D721Med (cell line): ENCODE results near the gene ATP13A2.

ENCODE experiments used
- DNase-seq: peaks from one replicate; pipeline ENCODE4 v3.0.0; 2011; ENCODE audit warnings: low spot score; ENCODE audit not compliant: insufficient read length
- FAIRE-seq: peaks from 2 replicates; lab custom pipeline; 2011; peaks lifted over from hg19 to GRCh38; lab: Jason Lieb, UNC
- TF ChIP-seq, protein P1 (sequence below): IDR thresholded peaks from 2 replicates; pipeline ENCODE4 v1.5.1; 2012; ENCODE audit warnings: mild to moderate bottlenecking, control low read depth; ENCODE audit not compliant: insufficient read depth; ENCODE audit errors: missing control alignments

The ATP13A2 gene

DNA sequence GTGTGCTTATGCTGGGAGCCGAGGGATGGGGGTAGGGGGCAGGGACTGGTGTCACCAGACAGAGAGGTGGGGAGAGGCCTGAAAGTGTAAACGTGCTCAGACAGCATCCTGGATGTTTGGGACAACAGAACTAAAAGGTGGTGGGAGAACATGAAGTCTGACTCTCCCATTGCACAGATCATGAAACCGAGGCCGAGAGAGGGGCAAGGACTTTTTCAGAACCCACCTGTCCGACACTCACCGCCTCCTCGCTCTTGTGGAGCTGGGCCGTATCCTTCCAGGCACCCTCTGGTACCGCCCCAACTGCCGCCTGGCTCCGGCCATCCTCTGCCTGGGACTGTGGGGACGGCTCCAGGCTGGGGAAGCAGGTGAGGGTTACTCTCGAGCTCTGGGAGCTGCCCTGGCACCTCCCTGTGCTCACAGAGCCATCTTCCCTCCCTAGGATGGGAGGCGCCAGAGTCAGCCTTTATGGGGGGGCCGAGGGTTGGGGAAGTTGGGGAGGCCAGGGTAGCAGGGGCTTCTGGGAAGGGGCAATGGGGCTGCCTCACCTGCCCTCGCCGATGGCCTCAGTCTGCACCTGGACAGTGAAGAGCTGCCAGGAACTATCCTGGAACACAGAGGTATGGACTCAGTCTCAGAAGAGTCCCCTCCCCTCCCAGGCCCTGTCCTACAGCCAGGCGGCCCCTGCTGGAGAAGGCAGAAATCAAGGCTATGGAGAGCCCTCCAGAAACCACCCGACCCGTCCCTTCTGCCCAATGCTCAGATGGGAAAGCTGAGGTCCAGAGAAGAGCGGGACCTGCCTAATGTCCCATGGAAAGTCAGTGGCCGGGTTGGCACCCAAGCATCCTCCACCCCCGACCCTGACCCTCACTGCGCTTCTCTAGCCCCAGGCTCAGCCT is 7.0 kb downstream of the ATP13A2 start:
- DNase-seq, result no peak
- TF ChIP-seq, protein P1, sequence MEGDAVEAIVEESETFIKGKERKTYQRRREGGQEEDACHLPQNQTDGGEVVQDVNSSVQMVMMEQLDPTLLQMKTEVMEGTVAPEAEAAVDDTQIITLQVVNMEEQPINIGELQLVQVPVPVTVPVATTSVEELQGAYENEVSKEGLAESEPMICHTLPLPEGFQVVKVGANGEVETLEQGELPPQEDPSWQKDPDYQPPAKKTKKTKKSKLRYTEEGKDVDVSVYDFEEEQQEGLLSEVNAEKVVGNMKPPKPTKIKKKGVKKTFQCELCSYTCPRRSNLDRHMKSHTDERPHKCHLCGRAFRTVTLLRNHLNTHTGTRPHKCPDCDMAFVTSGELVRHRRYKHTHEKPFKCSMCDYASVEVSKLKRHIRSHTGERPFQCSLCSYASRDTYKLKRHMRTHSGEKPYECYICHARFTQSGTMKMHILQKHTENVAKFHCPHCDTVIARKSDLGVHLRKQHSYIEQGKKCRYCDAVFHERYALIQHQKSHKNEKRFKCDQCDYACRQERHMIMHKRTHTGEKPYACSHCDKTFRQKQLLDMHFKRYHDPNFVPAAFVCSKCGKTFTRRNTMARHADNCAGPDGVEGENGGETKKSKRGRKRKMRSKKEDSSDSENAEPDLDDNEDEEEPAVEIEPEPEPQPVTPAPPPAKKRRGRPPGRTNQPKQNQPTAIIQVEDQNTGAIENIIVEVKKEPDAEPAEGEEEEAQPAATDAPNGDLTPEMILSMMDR, result no peak
- FAIRE-seq, result no peak

DNA sequence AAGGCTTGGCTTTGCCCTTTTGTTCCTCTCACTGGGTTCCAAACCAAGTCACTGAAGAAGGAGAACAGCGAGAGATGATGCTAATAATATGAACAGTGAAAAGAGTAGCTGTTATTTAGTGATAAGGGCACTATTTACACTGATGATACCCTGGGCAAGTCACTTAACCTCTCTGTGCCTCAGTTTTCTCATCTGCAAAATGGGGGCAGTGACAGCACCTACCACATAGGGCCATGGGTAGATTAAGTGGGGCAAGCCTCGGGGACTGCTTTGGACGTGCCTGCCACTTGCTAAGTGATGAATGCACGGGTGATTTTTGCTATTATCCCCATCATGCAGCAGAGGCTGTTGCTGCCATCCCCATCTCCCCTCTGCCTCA is 9.2 kb downstream of the ATP13A2 start:
- TF ChIP-seq, protein P1, result no peak
- FAIRE-seq (no peak), DNase-seq (no peak)

DNA sequence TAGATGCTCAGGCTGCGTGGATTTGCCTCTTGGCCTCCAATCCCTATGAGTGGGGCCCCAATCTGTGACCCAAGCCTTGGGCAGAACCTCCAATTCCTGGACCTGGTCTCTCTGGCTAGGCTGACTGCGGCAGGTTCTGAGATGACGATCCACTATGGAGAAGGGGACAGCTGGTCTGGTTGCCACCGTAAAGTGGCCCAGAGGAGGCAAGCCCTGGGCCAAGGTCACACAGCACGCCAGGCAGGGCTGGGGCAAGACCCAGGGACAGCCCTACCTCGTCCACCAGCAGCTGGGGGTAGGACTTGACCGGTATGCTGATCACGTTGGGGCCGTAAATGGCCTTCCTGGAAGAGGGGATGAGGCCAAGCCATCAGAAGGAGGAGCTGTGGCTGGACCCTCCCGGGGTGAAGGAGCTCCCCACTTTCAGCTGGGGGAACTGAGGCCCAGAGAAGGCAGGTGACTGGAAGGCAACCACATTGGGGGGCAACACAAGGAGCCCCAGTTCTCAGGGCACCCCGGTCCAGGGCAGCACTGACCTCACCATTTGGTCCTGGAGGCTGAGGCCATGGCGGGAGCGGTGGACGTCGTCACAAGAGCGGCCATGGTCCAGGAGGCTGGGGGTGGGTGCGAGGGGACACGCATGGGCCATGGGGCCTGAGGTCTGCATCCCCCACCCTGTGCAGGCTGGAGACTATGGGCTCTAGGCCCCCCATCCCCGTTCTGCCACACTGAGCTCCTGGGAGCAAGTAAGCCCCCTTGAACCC is 9.8 kb downstream of the ATP13A2 start:
- no peak for DNase-seq
- TF ChIP-seq, protein P1, result no peak
- no peak for FAIRE-seq

DNA sequence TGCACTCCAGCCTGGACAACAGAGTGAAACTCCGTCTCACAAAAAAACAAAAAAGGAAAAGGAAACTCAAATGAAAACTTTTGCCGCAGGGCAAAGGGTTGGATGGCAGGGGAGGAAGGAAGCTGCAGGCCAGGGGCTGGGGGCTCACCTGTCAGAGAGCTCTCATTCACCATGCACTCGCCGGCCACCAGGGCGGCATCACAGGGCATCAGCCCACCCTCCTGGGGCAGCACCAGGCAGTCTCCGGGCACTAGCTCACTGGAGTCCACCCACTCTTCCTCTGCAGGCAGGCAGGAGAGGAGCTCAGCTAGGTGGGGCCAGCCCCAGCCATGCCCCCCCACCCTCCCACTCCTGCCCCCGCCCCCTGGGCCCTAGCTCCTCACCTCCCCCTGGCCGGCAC is 11.9 kb downstream of the ATP13A2 start:
- TF ChIP-seq, protein P1, result no peak
- FAIRE-seq (no peak), DNase-seq (no peak)

DNA sequence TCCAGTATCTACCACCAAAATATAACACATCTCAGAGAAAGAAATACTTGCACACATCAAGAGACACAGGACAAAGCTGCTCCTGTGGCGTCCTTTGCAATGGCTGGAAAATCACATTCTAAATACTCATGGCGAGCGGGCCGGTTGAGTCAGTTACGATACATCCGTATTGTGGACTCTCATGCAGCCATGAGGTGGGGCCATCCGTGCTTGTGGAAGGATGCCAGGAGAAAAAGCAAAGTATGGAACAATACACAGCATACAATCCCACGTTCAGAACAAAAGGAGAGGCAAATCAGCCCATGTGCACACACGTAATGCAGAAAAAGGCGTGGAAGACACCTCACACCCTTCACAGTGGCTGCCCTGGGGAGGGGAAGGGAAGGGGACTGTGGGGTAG is 13.1 kb downstream of the ATP13A2 start:
- TF ChIP-seq, protein P1, result no peak
- no peak for DNase-seq
- FAIRE-seq, result no peak

DNA sequence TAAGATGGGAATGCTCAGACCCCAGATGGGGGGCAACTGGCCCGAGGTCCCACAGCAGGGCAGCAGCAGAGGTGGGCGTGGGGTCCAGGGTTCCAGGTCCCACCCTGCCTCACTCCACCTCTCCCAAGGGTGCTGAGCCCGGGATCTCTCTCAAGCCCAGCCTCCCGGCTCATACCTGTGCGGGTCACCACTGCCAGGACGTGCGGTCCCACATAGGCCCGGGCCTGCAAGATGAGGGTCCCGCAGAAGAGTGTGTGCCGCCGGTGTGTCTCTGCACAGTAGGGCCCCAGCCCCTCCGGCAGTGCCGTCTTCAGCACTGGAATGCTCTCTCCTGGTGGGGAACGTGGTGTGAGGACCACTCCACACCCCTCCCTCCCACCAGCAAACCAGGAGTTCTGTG is 14.9 kb downstream of the ATP13A2 start:
- TF ChIP-seq, protein P1, result no peak
- DNase-seq (no peak), FAIRE-seq (no peak)

DNA sequence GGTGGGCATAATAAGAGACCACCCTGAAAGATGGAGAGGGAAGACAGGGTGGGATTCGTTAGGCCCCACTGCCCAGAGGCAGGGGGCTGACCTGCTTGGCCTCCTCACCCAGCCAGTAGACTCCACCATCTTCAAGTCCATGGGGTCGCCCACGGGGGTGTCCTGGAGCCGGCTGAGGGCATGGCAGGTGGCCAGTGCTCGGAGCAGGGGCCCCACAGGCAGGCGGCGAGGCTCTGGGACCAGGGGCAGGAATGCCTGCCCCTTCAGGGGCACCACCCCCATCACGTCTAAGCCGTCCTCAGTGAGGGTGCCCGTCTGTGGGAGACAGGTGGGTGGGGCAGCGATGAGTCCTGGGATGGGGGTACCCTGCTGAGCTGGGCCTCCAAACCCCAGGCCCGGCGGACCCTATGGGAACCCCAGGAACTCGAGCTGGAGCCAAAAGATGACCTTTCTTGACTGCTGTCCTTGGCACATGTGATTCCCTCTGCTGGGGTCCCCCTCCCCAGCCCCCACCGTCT is 18.1 kb downstream of the ATP13A2 start:
- DNase-seq, result no peak
- FAIRE-seq, result no peak

More for the DNA sequence above, 18.1 kb downstream of the ATP13A2 start:
- TF ChIP-seq, protein P1, result no peak
